ENCODE results near the gene DHX30. TPM values are rescaled to one million over a fixed set of nuclear protein-coding genes. Genes with fewer than 3 reads are reported as not detected.
"Not testable (repeated sequence)": the region's sequence is repeated elsewhere in the genome, so short reads cannot be mapped to it uniquely, and the experiment has no call there.

DHX30 gene
- total and polyA plus RNA-seq, 2 of the 4 experiments (the other 2 are of a cell fraction), result 55.6 to 57.2 TPM

GRCh38 chr3:47760207-47760606, 42.7 kb upstream of the DHX30 start:
- H3K14ac ChIP-seq (replicated peaks; ENCODE audit: low read depth, low read length); H3K27ac ChIP-seq (ENCODE audit: insufficient read depth, low read length); H3K27me3 ChIP-seq (ENCODE audit: control insufficient read depth, insufficient read depth, low read length); H3K18ac ChIP-seq (ENCODE audit: low read depth, low read length); H2BK15ac ChIP-seq (ENCODE audit: low read depth, low read length); H3K4me2 ChIP-seq (ENCODE audit: low read depth, low read length); in situ Hi-C loops (cut with MboI; ENCODE audit: low sequenced_read_pairs); BruUV-seq (replicated peaks); H2BK20ac ChIP-seq (ENCODE audit: low read depth, low read length); DNase-seq; H2BK120ac ChIP-seq (ENCODE audit: low read depth, low read length); CTCF ChIA-PET; H3K56ac ChIP-seq (ENCODE audit: extremely low read depth, insufficient read depth, low read length); H3K9me1 ChIP-seq (ENCODE audit: insufficient read depth, low read length); H3K4me1 ChIP-seq (ENCODE audit: control insufficient read depth, insufficient read depth, low read length); H4K91ac ChIP-seq (ENCODE audit: insufficient read depth, low read depth, low read length); H2AFZ ChIP-seq (replicated peaks; ENCODE audit: low read length, poor library complexity); H4K5ac ChIP-seq (ENCODE audit: low read depth, low read length); intact Hi-C loops (cut with micrococcal nuclease); H4K8ac ChIP-seq (ENCODE audit: low read depth in 2 of 2, low read length in 2 of 2); H3K4me3 ChIP-seq (ENCODE audit: insufficient read depth, low read depth, low read length); dilution Hi-C loops (cut with HindIII; ENCODE audit: low sequenced_read_pairs, unreplicated experiment); H3K9me3 ChIP-seq (ENCODE audit: control insufficient read depth, insufficient read depth, low read length); H2AK5ac ChIP-seq (ENCODE audit: low read depth, low read length); H3K23ac ChIP-seq (ENCODE audit: low read depth, low read length); H3K4ac ChIP-seq (ENCODE audit: low read depth, low read length); H2BK5ac ChIP-seq (ENCODE audit: low read depth, low read length, poor library complexity, severe bottlenecking); H2AK9ac ChIP-seq (replicated peaks; ENCODE audit: low read depth, low read length, poor library complexity); ATAC-seq (ENCODE audit: low read depth); H3K9ac ChIP-seq (ENCODE audit: low read depth, low read length): not testable (repeated sequence)
- WGBS, 2 experiments (ENCODE audit: extremely low coverage in 2 of 2, insufficient read length in 1 of 2), result 100% methylated on average over 1 of the region's 4 CpGs; no CpG with 5 or more reads in 1 of the 2 experiments
- peaks cover 16% of the 10 kb centered on the region for H4K20me1 ChIP-seq (ENCODE audit: insufficient read depth, low read length)
- peaks cover 17 to 68% of the 10 kb centered on the region in 2 experiments for H3K79me1 ChIP-seq (ENCODE audit: low read depth in 1 of 2, low read length in 2 of 2)
- POLR2A ChIA-PET (ENCODE audit: unreplicated experiment), result interaction anchor here (0.6 kb wide), 1 partner anchor 262 kb away, joined by 3 read pairs; no protein-coding TSS in a partner anchor
- peaks cover 26% of the 10 kb centered on the region for H3K36me3 ChIP-seq (ENCODE audit: control insufficient read depth, insufficient read depth, low read length)

All from IMR-90 (cell line).